Muscle of leg (tissue), 9 donors: ENCODE results near the gene MSH6. TPM values are rescaled to one million over a fixed set of nuclear protein-coding genes. Genes with fewer than 3 reads are reported as not detected.

Experiments
- polyA plus RNA-seq, 8 donors: library from polyadenylated mRNA; unstranded; fragments of 120-200 nt; gene quantifications; one replicate each; pipeline versions ENCODE4 v1.2.1 to v1.2.3, GENCODE V29; 2013; ENCODE audit warnings: inconsistent platforms in 1 of 8, low replicate concordance in 1 of 8; ENCODE audit not compliant: insufficient read length in 8 of 8, insufficient read depth in 1 of 8
- total RNA-seq: library from RNA; stranded (reverse); fragments of 120-200 nt; gene quantifications from one replicate; pipeline ENCODE4 v1.2.4, GENCODE V29; 2013

MSH6 gene
- total and polyA plus RNA-seq, 9 donors, result 28.1 to 53.9 (median 43.9) TPM

Other genes starting within 250 kb of the MSH6 start
- gene KCNK12, start 212.2 kb upstream of the MSH6 start, total RNA-seq, result 0.04 TPM
- under 1 TPM; 0.12 to 0.51 (median 0.21) TPM for gene KCNK12, start 212.2 kb upstream of the MSH6 start, polyA plus RNA-seq
- gene FBXO11, start 123.4 kb downstream of the MSH6 start, total RNA-seq, result 39.9 TPM
- 10 to 100 TPM; 37.1 to 56.2 (median 43.7) TPM for gene FBXO11, start 123.4 kb downstream of the MSH6 start, polyA plus RNA-seq